Nephron (organoid): ENCODE data around the gene PRSS35.

Source experiments
- H3K27ac Mint-ChIP-seq, 3 experiments: 2 replicates each; pipeline ENCODE4 v1.8.0; 2020; ENCODE audit warnings: mixed read lengths in 3 of 3, mild to moderate bottlenecking in 2 of 3, moderate library complexity in 1 of 3
- H3K27me3 Mint-ChIP-seq: 2 replicates; pipeline ENCODE4 v1.8.0; 2021; ENCODE audit warnings: low read depth, mild to moderate bottlenecking, moderate library complexity, mixed read lengths
- H3K36me3 Mint-ChIP-seq: 2 replicates; pipeline ENCODE4 v1.8.0; 2020; ENCODE audit warnings: low read depth, mixed read lengths
- H3K4me1 Mint-ChIP-seq: 2 replicates; pipeline ENCODE4 v1.8.0; 2020; ENCODE audit warnings: mixed read lengths
- H3K4me3 Mint-ChIP-seq, 3 experiments: 2 replicates each; pipeline ENCODE4 v1.8.0; 2020; ENCODE audit warnings: mild to moderate bottlenecking in 3 of 3, mixed read lengths in 3 of 3, moderate library complexity in 2 of 3
- H3K9me3 Mint-ChIP-seq: 2 replicates; pipeline ENCODE4 v1.8.0; 2020; ENCODE audit warnings: mixed read lengths
- CTCF ChIP-seq, 3 experiments: fragments of 200-600 bp; sonication (generic); IDR thresholded peaks; one replicate each; pipeline ENCODE4 v1.5.0; 2021; ENCODE audit warnings: antibody characterized with exemption in 3 of 3; ENCODE audit not compliant: unreplicated experiment in 3 of 3

The PRSS35 gene

GRCh38 chr6:83511901-83512681, at the start of gene PRSS35:
Gene PRSS35 (plus strand): TSS chr6:83512534. CDS start chr6:83523442, 10,908 bp downstream.
- Mint-ChIP-seq H3K4me1 (peaks cover 50% of the 10 kb centered on the region), H3K27me3 (peaks cover 3% of the 10 kb centered on the region), H3K27ac (peak within 1 kb of the TSS; percentile 73 to 93 (median 91)), H3K9me3 (no peaks in the 10 kb centered on the region), H3K36me3 (no peaks in the 10 kb centered on the region), H3K4me3 (peak within 1 kb of the TSS; percentile 84 to 91 (median 85))
- TF ChIP-seq CTCF (IDR thresholded peaks at IDR 0.05; ENCODE audit: unreplicated experiment in 3 of 3): peak; percentile 51 to 69 (median 58)

- TF ChIP-seq CTCF (IDR thresholded peaks at IDR 0.05; ENCODE audit: unreplicated experiment in 3 of 3): no peak
Measured at GRCh38 chr6:83463886-83464285, 48.4 kb upstream of the PRSS35 start.

GRCh38 chr6:83464381-83465140, 47.8 kb upstream of the PRSS35 start:
- Mint-ChIP-seq H3K9me3 (no peaks in the 10 kb centered on the region), H3K4me1 (peaks cover 12% of the 10 kb centered on the region), H3K27ac (peak overlapping the region in 1 of 3 experiments; percentile 3), H3K27me3 (no peaks in the 10 kb centered on the region), H3K4me3 (no peak overlapping the region), H3K36me3 (no peaks in the 10 kb centered on the region)
- no peak for TF ChIP-seq CTCF (IDR thresholded peaks at IDR 0.05; ENCODE audit: unreplicated experiment in 3 of 3)

More at GRCh38 chr6:83463886-83464285, 48.4 kb upstream of the PRSS35 start:
- Mint-ChIP-seq H3K9me3 (no peaks in the 10 kb centered on the region), H3K4me3 (no peak overlapping the region), H3K36me3 (no peaks in the 10 kb centered on the region), H3K27ac (peak overlapping the region in 1 of 3 experiments; percentile 3), H3K4me1 (peaks cover 17% of the 10 kb centered on the region), H3K27me3 (no peaks in the 10 kb centered on the region)

- no peaks in the 10 kb centered on the region for H3K36me3 Mint-ChIP-seq
- no peak for TF ChIP-seq CTCF (IDR thresholded peaks at IDR 0.05; ENCODE audit: unreplicated experiment in 3 of 3)
- no peaks in the 10 kb centered on the region for H3K9me3 Mint-ChIP-seq
- H3K4me3 Mint-ChIP-seq: no peak overlapping the region
- no peak overlapping the region for H3K27ac Mint-ChIP-seq
- no peaks in the 10 kb centered on the region for H3K27me3 Mint-ChIP-seq
- peaks cover 9% of the 10 kb centered on the region for H3K4me1 Mint-ChIP-seq
Measured at GRCh38 chr6:83466328-83466727, 46.0 kb upstream of the PRSS35 start.

GRCh38 chr6:83467620-83468036, 44.7 kb upstream of the PRSS35 start:
- Mint-ChIP-seq H3K27ac (no peak overlapping the region), H3K36me3 (no peaks in the 10 kb centered on the region), H3K4me1 (peaks cover 9% of the 10 kb centered on the region), H3K27me3 (no peaks in the 10 kb centered on the region), H3K4me3 (no peak overlapping the region), H3K9me3 (no peaks in the 10 kb centered on the region)
- TF ChIP-seq CTCF (IDR thresholded peaks at IDR 0.05; ENCODE audit: unreplicated experiment in 3 of 3): no peak
